ENCODE data around the gene PI4K2B. TPM values are rescaled to one million over a fixed set of nuclear protein-coding genes. Genes with fewer than 3 reads are reported as not detected.

The PI4K2B gene
- total RNA-seq (11.8 TPM), polyA plus RNA-seq (ENCODE audit: insufficient read depth, low read depth, low replicate concordance) (7.1 TPM)
- long read RNA-seq, donor 1: 0 reads
- long read RNA-seq, donor 2, partial matches to known transcripts: 0 of 2 reads
- long read RNA-seq, donor 2, other reads (novel, unspliced or antisense): 0 of 2 reads
- long read RNA-seq, donor 3, partial matches to known transcripts: 0 of 2 reads
- long read RNA-seq, donor 3, other reads (novel, unspliced or antisense): 0 of 2 reads
- long read RNA-seq, donor 4, partial matches to known transcripts: 0 of 3 reads
- long read RNA-seq, donor 4, other reads (novel, unspliced or antisense): 0 of 3 reads
- long read RNA-seq, donor 5: 0 reads
- long read RNA-seq, donor 6, partial matches to known transcripts: 0 of 2 reads
- long read RNA-seq, donor 6, other reads (novel, unspliced or antisense): 0 of 2 reads
- long read RNA-seq, donor 7, transcript PI4K2B-201 (10 exons, 3,540 nt): major isoform, 15 of 20 reads
- long read RNA-seq, donor 7, partial matches to known transcripts: 0 of 20 reads
- long read RNA-seq, donor 7, other reads (novel, unspliced or antisense): 5 of 20 reads
- long read RNA-seq, donor 8, partial matches to known transcripts: 0 of 1 reads
- long read RNA-seq, donor 8, other reads (novel, unspliced or antisense): 0 of 1 reads
- long read RNA-seq, donor 9, partial matches to known transcripts: 0 of 3 reads
- long read RNA-seq, donor 9, other reads (novel, unspliced or antisense): 0 of 3 reads
- long read RNA-seq, donor 10, partial matches to known transcripts: 0 of 3 reads
- long read RNA-seq, donor 10, other reads (novel, unspliced or antisense): 0 of 3 reads

- peak; percentile 91 to 96 (median 95) for DNase-seq
- intact Hi-C loops (cut with DNase I): no loop called here
- no peak for FAIRE-seq
- Histone ChIP-seq H3K4me1 (ENCODE audit: control insufficient read depth in 2 of 3, insufficient read depth in 2 of 3, low read depth in 1 of 3, low read length in 3 of 3) (peaks cover 0 to 4% (median 4%) of the 10 kb centered on the region in 3 donors), H3K4me3 (ENCODE audit: low read length in 3 of 3) (peak within 1 kb of the TSS; percentile 74 to 98 (median 77)), H3K27me3 (ENCODE audit: control insufficient read depth, insufficient read depth, low read length) (no peaks in the 10 kb centered on the region), H3K9me3 (ENCODE audit: control insufficient read depth in 2 of 3, insufficient read depth in 1 of 3, low read length in 3 of 3) (peaks cover 0 to 4% (median 0%) of the 10 kb centered on the region in 3 donors), H3K9ac (ENCODE audit: low read length in 3 of 3) (peak within 1 kb of the TSS; percentile 35 to 96 (median 69)), H3K27ac (ENCODE audit: low read depth in 2 of 2, low read length in 2 of 2) (peak within 1 kb of the TSS; percentile 95 to 97), H3K36me3 (ENCODE audit: control insufficient read depth in 2 of 3, insufficient read depth in 3 of 3, low read length in 3 of 3) (no peaks in the 10 kb centered on the region)
- no peak for TF ChIP-seq CTCF (IDR thresholded peaks at IDR 0.05; ENCODE audit: borderline replicate concordance, extremely low read depth, insufficient read depth)
Observed at GRCh38 chr4:25233737-25234389, at the start of gene PI4K2B. PI4K2B (plus strand) TSS chr4:25234033; CDS start chr4:25234164, 131 bp downstream.

- TF ChIP-seq CTCF (IDR thresholded peaks at IDR 0.05; ENCODE audit: borderline replicate concordance, extremely low read depth, insufficient read depth): no peak
- FAIRE-seq (no peak), DNase-seq (no peak)
- Histone ChIP-seq H3K9me3 (ENCODE audit: control insufficient read depth in 2 of 3, insufficient read depth in 1 of 3, low read length in 3 of 3) (no peaks in the 10 kb centered on the region), H3K4me3 (ENCODE audit: low read length in 3 of 3) (no peak overlapping the region), H3K27me3 (ENCODE audit: control insufficient read depth, insufficient read depth, low read length) (no peaks in the 10 kb centered on the region), H3K27ac (ENCODE audit: low read depth in 2 of 2, low read length in 2 of 2) (no peak overlapping the region), H3K36me3 (ENCODE audit: control insufficient read depth in 2 of 3, insufficient read depth in 3 of 3, low read length in 3 of 3) (no peaks in the 10 kb centered on the region), H3K4me1 (ENCODE audit: control insufficient read depth in 2 of 3, insufficient read depth in 2 of 3, low read depth in 1 of 3, low read length in 3 of 3) (no peaks in the 10 kb centered on the region), H3K9ac (ENCODE audit: low read length in 3 of 3) (no peak overlapping the region)
- intact Hi-C loops (cut with DNase I): no loop called here
Observed at GRCh38 chr4:25184056-25184455, 49.8 kb upstream of the PI4K2B start.

GRCh38 chr4:25190407-25190806, 43.4 kb upstream of the PI4K2B start:
- FAIRE-seq: no peak
- H3K4me3 ChIP-seq (ENCODE audit: low read length in 3 of 3): no peak overlapping the region
- H3K9ac ChIP-seq (ENCODE audit: low read length in 3 of 3): no peak overlapping the region
- intact Hi-C loops (cut with DNase I): no loop called here
- H3K4me1 ChIP-seq (ENCODE audit: control insufficient read depth in 2 of 3, insufficient read depth in 2 of 3, low read depth in 1 of 3, low read length in 3 of 3): no peaks in the 10 kb centered on the region
- no peaks in the 10 kb centered on the region for H3K27me3 ChIP-seq (ENCODE audit: control insufficient read depth, insufficient read depth, low read length)
- DNase-seq: no peak
- TF ChIP-seq CTCF (IDR thresholded peaks at IDR 0.05; ENCODE audit: borderline replicate concordance, extremely low read depth, insufficient read depth): no peak
- H3K36me3 ChIP-seq (ENCODE audit: control insufficient read depth in 2 of 3, insufficient read depth in 3 of 3, low read length in 3 of 3): no peaks in the 10 kb centered on the region
- no peaks in the 10 kb centered on the region for H3K9me3 ChIP-seq (ENCODE audit: control insufficient read depth in 2 of 3, insufficient read depth in 1 of 3, low read length in 3 of 3)
- no peak overlapping the region for H3K27ac ChIP-seq (ENCODE audit: low read depth in 2 of 2, low read length in 2 of 2)

Data from kidney (tissue), 22 donors.